Stomach (tissue), 4 donors: Measurements from ENCODE around the gene PAQR5.
"Not testable (repeated sequence)": the region's sequence is repeated elsewhere in the genome, so short reads cannot be mapped to it uniquely, and the experiment has no call there.

Experiments used
- CTCF ChIP-seq, 7 experiments: fragments of 450-650 bp in 4 of 7; fragments of 200-600 bp in 3 of 7; sonication (generic) in 3 of 7; IDR thresholded peaks; one replicate each; pipeline ENCODE4 v1.5.1; 2016 to 2019; ENCODE audit warnings: antibody characterized with exemption in 7 of 7, control low read depth in 2 of 7, mild to moderate bottlenecking in 1 of 7
- EP300 ChIP-seq: sonication (generic); formaldehyde crosslinking; IDR thresholded peaks from one replicate; pipeline ENCODE4 v1.6.1; 2017; ENCODE audit warnings: antibody characterized with exemption
- POLR2A ChIP-seq, 4 donors: fragments of 450-650 bp; IDR thresholded peaks; one replicate each; pipeline ENCODE4 v1.6.1; 2016; ENCODE audit warnings: antibody characterized with exemption in 4 of 4, control low read depth in 2 of 4, mild to moderate bottlenecking in 1 of 4, moderate library complexity in 1 of 4
- POLR2AphosphoS5 ChIP-seq, 3 donors: sonication (generic); formaldehyde crosslinking; IDR thresholded peaks; one replicate each; pipeline ENCODE4 v1.6.1; 2016; ENCODE audit warnings: antibody characterized with exemption in 3 of 3

DNA sequence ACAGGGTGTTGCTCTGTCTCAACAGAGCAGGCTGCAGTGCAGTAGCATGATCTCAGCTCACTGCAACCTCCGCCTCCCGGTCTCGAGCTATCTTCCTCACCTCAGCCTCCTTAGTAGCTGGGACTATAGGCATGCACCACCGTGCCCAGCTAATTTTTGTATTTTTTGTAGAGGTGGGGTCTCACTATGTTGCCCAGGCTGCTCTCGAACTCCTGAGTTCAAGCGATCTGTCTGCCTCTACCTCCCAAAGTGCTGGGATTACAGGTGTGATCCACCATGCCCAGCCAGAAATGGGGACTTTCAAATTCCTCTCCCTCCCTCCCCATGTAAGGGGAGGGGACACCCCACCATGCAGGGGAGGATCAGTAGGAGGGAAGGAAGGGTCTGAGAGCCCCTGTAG lies 3.4 kb downstream of the PAQR5 start:
- not testable (repeated sequence) for TF ChIP-seq CTCF (IDR thresholded peaks at IDR 0.05); POLR2A (IDR thresholded peaks at IDR 0.05); POLR2AphosphoS5 (IDR thresholded peaks at IDR 0.05); EP300
